PC-3 (cell line): Measurements from ENCODE around the gene BCAP29. TPM values are rescaled to one million over a fixed set of nuclear protein-coding genes. Genes with fewer than 3 reads are reported as not detected.

ENCODE experiments used
- ATAC-seq: fragments of 200-7000 bp; cut with Tn5 transposase; 2 replicates; pipeline ENCODE4 v1.9.1; 2020; ENCODE audit warnings: mild to moderate bottlenecking, moderate library complexity
- BruUV-seq: library from RNA; stranded (reverse); fragments of 400-500 nt; replicated peaks from 2 replicates; lab custom pipeline; 2021; lab: Mats Ljungman, UMichigan
- CTCF ChIA-PET: fragments of 300-600 bp; sonication (Branson Sonifier 250); formaldehyde crosslinking; loops from one replicate; lab custom pipeline; 2022; ENCODE audit warnings: antibody characterized with exemption; lab: Charles Lee
- POLR2A ChIA-PET: fragments of 300-600 bp; sonication (Branson Sonifier 250); formaldehyde crosslinking; loops from one replicate; lab custom pipeline; 2022; ENCODE audit warnings: antibody characterized with exemption; ENCODE audit not compliant: unreplicated experiment; lab: Charles Lee
- DNase-seq: peaks from one replicate; pipeline ENCODE4 v3.0.0-alpha.2; 2015
- H2AFZ ChIP-seq: fragments of 300-600 bp; sonication (generic); 2 replicates; pipeline ENCODE4 v1.6.0; 2016; ENCODE audit warnings: antibody characterized with exemption, low read length
- H3F3A ChIP-seq: fragments of 300-600 bp; sonication (generic); one replicate; pipeline ENCODE4 v1.6.0; 2017; ENCODE audit warnings: antibody characterized with exemption, low read length, control low read depth, mild to moderate bottlenecking; ENCODE audit not compliant: unreplicated experiment
- H3K27ac ChIP-seq: fragments of 300-600 bp; sonication (generic); 2 replicates; pipeline ENCODE4 v1.5.1; 2016; ENCODE audit warnings: mild to moderate bottlenecking, low read length
- H3K27me3 ChIP-seq: fragments of 300-600 bp; sonication (generic); 2 replicates; pipeline ENCODE4 v1.6.1; 2016; ENCODE audit warnings: low read length, mixed read lengths
- H3K36me3 ChIP-seq: fragments of 300-600 bp; sonication (generic); 2 replicates; pipeline ENCODE4 v1.6.1; 2016; ENCODE audit warnings: low read depth, mixed run types, low read length, mixed read lengths
- H3K4me1 ChIP-seq: fragments of 300-600 bp; sonication (generic); 2 replicates; pipeline ENCODE4 v1.5.1; 2016; ENCODE audit warnings: low read length; ENCODE audit not compliant: insufficient read depth
- H3K4me2 ChIP-seq: fragments of 300-600 bp; sonication (generic); 2 replicates; pipeline ENCODE4 v1.6.0; 2016; ENCODE audit warnings: low read length
- H3K4me3 ChIP-seq: fragments of 300-600 bp; sonication (generic); 2 replicates; pipeline ENCODE4 v1.5.1; 2016; ENCODE audit warnings: mild to moderate bottlenecking, low read length, mixed read lengths
- H3K79me2 ChIP-seq: fragments of 300-600 bp; sonication (generic); 2 replicates; pipeline ENCODE4 v1.6.1; 2017; ENCODE audit warnings: low read length, mixed read lengths
- H3K9ac ChIP-seq: fragments of 300-600 bp; sonication (generic); 2 replicates; pipeline ENCODE4 v1.6.0; 2016; ENCODE audit warnings: mild to moderate bottlenecking, low read length
- H3K9me2 ChIP-seq: fragments of 300-600 bp; sonication (generic); replicated peaks from 2 replicates; pipeline ENCODE4 v1.6.1; 2016; ENCODE audit warnings: mixed run types, low read length, mixed read lengths
- H3K9me3 ChIP-seq: fragments of 300-600 bp; sonication (generic); 2 replicates; pipeline ENCODE4 v1.6.1; 2016; ENCODE audit warnings: low read length, mixed read lengths
- H4K20me1 ChIP-seq: fragments of 300-600 bp; sonication (generic); 2 replicates; pipeline ENCODE4 v1.6.1; 2016; ENCODE audit warnings: low read length, mixed read lengths
- CTCF ChIP-seq: fragments of 300-600 bp; sonication (generic); conservative IDR thresholded peaks from 2 replicates; pipeline ENCODE4 v1.5.1; 2017; ENCODE audit warnings: antibody characterized with exemption, low read depth, mild to moderate bottlenecking, low read length
- EZH2 ChIP-seq: fragments of 300-600 bp; sonication (generic); IDR thresholded peaks from one replicate; pipeline ENCODE4 v1.6.1; 2017; ENCODE audit warnings: antibody characterized with exemption, mild to moderate bottlenecking, low read length; ENCODE audit not compliant: unreplicated experiment
- EZH2phosphoT487 ChIP-seq: fragments of 300-600 bp; sonication (generic); IDR thresholded peaks from 2 replicates; pipeline ENCODE4 v1.6.1; 2018; ENCODE audit warnings: mild to moderate bottlenecking, antibody characterized with exemption, low read length, borderline replicate concordance
- intact Hi-C: fragments of 100-400 bp; cut with micrococcal nuclease; formaldehyde crosslinking; loops from 2 replicates; pipeline ENCODE4 v1.9.0; 2023
- total RNA-seq: library from RNA; depleted of rRNA; stranded (reverse); fragments of >200 nt; gene quantifications from 2 replicates; pipeline ENCODE4 v1.2.3, GENCODE V29; 2014

Gene BCAP29
- total RNA-seq, 1 experiment from 2014 or later = 65.9 TPM

GRCh38 chr7:107580716-107581383, 804 bp downstream of the BCAP29 start:
- Histone ChIP-seq H3K36me3 (peaks cover 12% of the 10 kb centered on the region; the same call in 1 of the 2 replicates), H3K9ac (peak overlapping the region; percentile 89), H3K9me3 (no peaks in the 10 kb centered on the region), H3K9me2 (no peaks in the 10 kb centered on the region), H3K4me3 (peak overlapping the region; percentile 93), H2AFZ (peak overlapping the region; percentile 88), H3F3A (no peaks in the 10 kb centered on the region), H3K4me1 (peaks cover 19% of the 10 kb centered on the region), H3K27ac (peak overlapping the region; percentile 58), H3K79me2 (peaks cover 32% of the 10 kb centered on the region), H4K20me1 (no peaks in the 10 kb centered on the region), H3K27me3 (no peaks in the 10 kb centered on the region), H3K4me2 (peak overlapping the region; percentile 95)
- no peak for ATAC-seq
- TSS peak; percentile 56 for BruUV-seq
- intact Hi-C loops = loop anchor here (1.0 to 10.0 kb wide), 5 partner anchors 16 to 294 kb away; no protein-coding TSS in a partner anchor
- TF ChIP-seq EZH2 (no peak), CTCF (no peak), EZH2phosphoT487 (no peak)
- no peak for DNase-seq
- ChIA-PET CTCF (interaction anchor here (1.0 kb wide), 1 partner anchor 118 kb away, joined by 3 read pairs; no protein-coding TSS in a partner anchor), POLR2A (interaction anchor here (0.5 kb wide), 1 partner anchor 298 kb away, joined by 3 read pairs; no protein-coding TSS in a partner anchor)

- H3K9me2 ChIP-seq = no peaks in the 10 kb centered on the region
- H3K4me1 ChIP-seq = peaks cover 19% of the 10 kb centered on the region
- no peaks in the 10 kb centered on the region for H3K9me3 ChIP-seq
- H3K36me3 ChIP-seq = peaks cover 10% of the 10 kb centered on the region; the same call in 1 of the 2 replicates
- peak overlapping the region; percentile 93 for H3K4me3 ChIP-seq
- no TSS peak for BruUV-seq
- H2AFZ ChIP-seq = no peak overlapping the region
- H3K27me3 ChIP-seq = no peaks in the 10 kb centered on the region
- no peaks in the 10 kb centered on the region for H4K20me1 ChIP-seq
- no peaks in the 10 kb centered on the region for H3F3A ChIP-seq
- H3K9ac ChIP-seq = peak overlapping the region; percentile 89
- no peak for ATAC-seq
- peaks cover 32% of the 10 kb centered on the region for H3K79me2 ChIP-seq
- ChIA-PET POLR2A (interaction anchor here (0.6 kb wide), 1 partner anchor 16 kb away, joined by 5 read pairs; no protein-coding TSS in a partner anchor), CTCF (no interaction called here)
- intact Hi-C loops = loop anchor here (1.0 to 10.0 kb wide), 5 partner anchors 17 to 293 kb away; no protein-coding TSS in a partner anchor
- H3K27ac ChIP-seq = no peak overlapping the region
- peak; percentile 31 for DNase-seq
- H3K4me2 ChIP-seq = peak overlapping the region; percentile 95
- no peak for TF ChIP-seq EZH2
- TF ChIP-seq CTCF = no peak
These were observed 1.5 kb downstream of the BCAP29 start for GRCh38 chr7:107581387-107582013.
